ENCODE results near the gene IKZF1. TPM values are rescaled to one million over a fixed set of nuclear protein-coding genes. Genes with fewer than 3 reads are reported as not detected.

Gene IKZF1
- total and polyA plus RNA-seq, 9 of the 15 experiments (the other 6 are each of a cell fraction or from before 2014, with no cell fraction given): 12.6 to 85.3 (median 44.7) TPM

DNA sequence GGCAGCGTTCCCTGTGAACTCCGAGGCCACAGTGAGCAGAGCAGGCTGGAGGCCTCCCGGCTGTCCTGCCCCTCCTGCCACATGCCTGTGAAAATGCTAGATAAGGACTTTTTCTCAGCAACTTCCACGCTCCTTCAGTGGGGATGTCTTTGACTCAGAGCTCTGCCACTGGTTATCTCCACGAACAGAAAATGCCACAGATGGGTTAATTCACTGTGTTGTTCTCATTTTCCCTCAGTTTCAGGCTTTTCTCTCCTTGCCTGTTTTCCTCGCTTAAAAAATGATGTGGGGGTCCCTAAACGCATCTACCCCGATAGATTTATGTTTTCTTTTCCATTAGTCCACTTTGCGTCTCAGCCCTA, 51.3 kb downstream of the IKZF1 start (continued):
- TF ChIP-seq, protein P1, sequence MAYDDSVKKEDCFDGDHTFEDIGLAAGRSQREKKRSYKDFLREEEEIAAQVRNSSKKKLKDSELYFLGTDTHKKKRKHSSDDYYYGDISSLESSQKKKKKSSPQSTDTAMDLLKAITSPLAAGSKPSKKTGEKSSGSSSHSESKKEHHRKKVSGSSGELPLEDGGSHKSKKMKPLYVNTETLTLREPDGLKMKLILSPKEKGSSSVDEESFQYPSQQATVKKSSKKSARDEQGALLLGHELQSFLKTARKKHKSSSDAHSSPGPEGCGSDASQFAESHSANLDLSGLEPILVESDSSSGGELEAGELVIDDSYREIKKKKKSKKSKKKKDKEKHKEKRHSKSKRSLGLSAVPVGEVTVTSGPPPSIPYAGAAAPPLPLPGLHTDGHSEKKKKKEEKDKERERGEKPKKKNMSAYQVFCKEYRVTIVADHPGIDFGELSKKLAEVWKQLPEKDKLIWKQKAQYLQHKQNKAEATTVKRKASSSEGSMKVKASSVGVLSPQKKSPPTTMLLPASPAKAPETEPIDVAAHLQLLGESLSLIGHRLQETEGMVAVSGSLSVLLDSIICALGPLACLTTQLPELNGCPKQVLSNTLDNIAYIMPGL (CRISPR knock-in tag; IDR thresholded peaks at IDR 0.05): no peak
- TF ChIP-seq, protein P2, sequence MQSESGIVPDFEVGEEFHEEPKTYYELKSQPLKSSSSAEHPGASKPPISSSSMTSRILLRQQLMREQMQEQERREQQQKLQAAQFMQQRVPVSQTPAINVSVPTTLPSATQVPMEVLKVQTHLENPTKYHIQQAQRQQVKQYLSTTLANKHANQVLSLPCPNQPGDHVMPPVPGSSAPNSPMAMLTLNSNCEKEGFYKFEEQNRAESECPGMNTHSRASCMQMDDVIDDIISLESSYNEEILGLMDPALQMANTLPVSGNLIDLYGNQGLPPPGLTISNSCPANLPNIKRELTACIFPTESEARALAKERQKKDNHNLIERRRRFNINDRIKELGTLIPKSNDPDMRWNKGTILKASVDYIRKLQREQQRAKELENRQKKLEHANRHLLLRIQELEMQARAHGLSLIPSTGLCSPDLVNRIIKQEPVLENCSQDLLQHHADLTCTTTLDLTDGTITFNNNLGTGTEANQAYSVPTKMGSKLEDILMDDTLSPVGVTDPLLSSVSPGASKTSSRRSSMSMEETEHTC (IDR thresholded peaks at IDR 0.05): no peak
- TF ChIP-seq NR4A1 (CRISPR knock-in tag; IDR thresholded peaks at IDR 0.05) (no peak), NR4A1 (tag; IDR thresholded peaks at IDR 0.05) (0 out of 2 replicates have a peak, but pooled peaks have one; percentile 24), RB1 (IDR thresholded peaks at IDR 0.05; ENCODE audit: low read depth) (no peak), MCM7 (IDR thresholded peaks at IDR 0.05) (no peak), HMGN3 (IDR thresholded peaks at IDR 0.05; ENCODE audit: borderline replicate concordance, extremely low read depth, insufficient read length, low read depth, low read length) (peak; percentile 45), BMI1 (IDR thresholded peaks at IDR 0.05; ENCODE audit: low read length) (no peak), SLC30A9 (CRISPR knock-in tag; IDR thresholded peaks at IDR 0.05) (no peak), CHD2 (IDR thresholded peaks at IDR 0.05; ENCODE audit: low read depth, low read length) (no peak), EZH2 (IDR thresholded peaks at IDR 0.05; ENCODE audit: borderline replicate concordance, low read depth, low read length) (no peak), ZNF354B (CRISPR knock-in tag; IDR thresholded peaks at IDR 0.05) (no peak), TAF15 (IDR thresholded peaks at IDR 0.05; ENCODE audit: low read depth, low read length) (no peak), KAT2B (IDR thresholded peaks at IDR 0.05; ENCODE audit: low read depth, low read length) (no peak)
- TF ChIP-seq, protein P3, sequence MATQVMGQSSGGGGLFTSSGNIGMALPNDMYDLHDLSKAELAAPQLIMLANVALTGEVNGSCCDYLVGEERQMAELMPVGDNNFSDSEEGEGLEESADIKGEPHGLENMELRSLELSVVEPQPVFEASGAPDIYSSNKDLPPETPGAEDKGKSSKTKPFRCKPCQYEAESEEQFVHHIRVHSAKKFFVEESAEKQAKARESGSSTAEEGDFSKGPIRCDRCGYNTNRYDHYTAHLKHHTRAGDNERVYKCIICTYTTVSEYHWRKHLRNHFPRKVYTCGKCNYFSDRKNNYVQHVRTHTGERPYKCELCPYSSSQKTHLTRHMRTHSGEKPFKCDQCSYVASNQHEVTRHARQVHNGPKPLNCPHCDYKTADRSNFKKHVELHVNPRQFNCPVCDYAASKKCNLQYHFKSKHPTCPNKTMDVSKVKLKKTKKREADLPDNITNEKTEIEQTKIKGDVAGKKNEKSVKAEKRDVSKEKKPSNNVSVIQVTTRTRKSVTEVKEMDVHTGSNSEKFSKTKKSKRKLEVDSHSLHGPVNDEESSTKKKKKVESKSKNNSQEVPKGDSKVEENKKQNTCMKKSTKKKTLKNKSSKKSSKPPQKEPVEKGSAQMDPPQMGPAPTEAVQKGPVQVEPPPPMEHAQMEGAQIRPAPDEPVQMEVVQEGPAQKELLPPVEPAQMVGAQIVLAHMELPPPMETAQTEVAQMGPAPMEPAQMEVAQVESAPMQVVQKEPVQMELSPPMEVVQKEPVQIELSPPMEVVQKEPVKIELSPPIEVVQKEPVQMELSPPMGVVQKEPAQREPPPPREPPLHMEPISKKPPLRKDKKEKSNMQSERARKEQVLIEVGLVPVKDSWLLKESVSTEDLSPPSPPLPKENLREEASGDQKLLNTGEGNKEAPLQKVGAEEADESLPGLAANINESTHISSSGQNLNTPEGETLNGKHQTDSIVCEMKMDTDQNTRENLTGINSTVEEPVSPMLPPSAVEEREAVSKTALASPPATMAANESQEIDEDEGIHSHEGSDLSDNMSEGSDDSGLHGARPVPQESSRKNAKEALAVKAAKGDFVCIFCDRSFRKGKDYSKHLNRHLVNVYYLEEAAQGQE (IDR thresholded peaks at IDR 0.05; ENCODE audit: borderline replicate concordance): no peak
- TF ChIP-seq, protein P3 (CRISPR knock-in tag; IDR thresholded peaks at IDR 0.05; ENCODE audit: low read depth): no peak
- TF ChIP-seq, protein P4, sequence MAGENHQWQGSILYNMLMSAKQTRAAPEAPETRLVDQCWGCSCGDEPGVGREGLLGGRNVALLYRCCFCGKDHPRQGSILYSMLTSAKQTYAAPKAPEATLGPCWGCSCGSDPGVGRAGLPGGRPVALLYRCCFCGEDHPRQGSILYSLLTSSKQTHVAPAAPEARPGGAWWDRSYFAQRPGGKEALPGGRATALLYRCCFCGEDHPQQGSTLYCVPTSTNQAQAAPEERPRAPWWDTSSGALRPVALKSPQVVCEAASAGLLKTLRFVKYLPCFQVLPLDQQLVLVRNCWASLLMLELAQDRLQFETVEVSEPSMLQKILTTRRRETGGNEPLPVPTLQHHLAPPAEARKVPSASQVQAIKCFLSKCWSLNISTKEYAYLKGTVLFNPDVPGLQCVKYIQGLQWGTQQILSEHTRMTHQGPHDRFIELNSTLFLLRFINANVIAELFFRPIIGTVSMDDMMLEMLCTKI (IDR thresholded peaks at IDR 0.05; ENCODE audit: partially characterized antibody): no peak
